Erythroblast (primary cell): ENCODE results near the gene NDUFB11.
"Not testable (repeated sequence)": the region's sequence is repeated elsewhere in the genome, so short reads cannot be mapped to it uniquely, and the experiment has no call there.

Experiments used
- DNase-seq, 2 experiments: peaks; one replicate each; lab custom pipeline; 2025; lab: John Stamatoyannopoulos, UW
- GATA1 ChIP-seq: IDR thresholded peaks from 2 replicates; pipeline ENCODE4 v1.6.1; 2011; ENCODE audit warnings: low read depth, mild to moderate bottlenecking, control low read depth, low read length, moderate library complexity
- POLR2A ChIP-seq: IDR thresholded peaks from 2 replicates; pipeline ENCODE4 v1.6.1; 2011; ENCODE audit warnings: mild to moderate bottlenecking, low read length

The NDUFB11 gene

GRCh38 chrX:47146936-47147859, 2.7 kb upstream of the NDUFB11 start:
- DNase-seq = no peak
- TF ChIP-seq POLR2A = no peak

- no peak for TF ChIP-seq GATA1
- TF ChIP-seq POLR2A = no peak
Measured at GRCh38 chrX:47146121-47146935, 1.8 kb upstream of the NDUFB11 start.

GRCh38 chrX:47145395-47146120, 1.1 kb upstream of the NDUFB11 start:
- TF ChIP-seq GATA1 = no peak
- TF ChIP-seq POLR2A = peak; percentile 5
- no peak for DNase-seq

More at GRCh38 chrX:47146121-47146935, 1.8 kb upstream of the NDUFB11 start:
- peak; percentile 44 to 54 for DNase-seq

DNA sequence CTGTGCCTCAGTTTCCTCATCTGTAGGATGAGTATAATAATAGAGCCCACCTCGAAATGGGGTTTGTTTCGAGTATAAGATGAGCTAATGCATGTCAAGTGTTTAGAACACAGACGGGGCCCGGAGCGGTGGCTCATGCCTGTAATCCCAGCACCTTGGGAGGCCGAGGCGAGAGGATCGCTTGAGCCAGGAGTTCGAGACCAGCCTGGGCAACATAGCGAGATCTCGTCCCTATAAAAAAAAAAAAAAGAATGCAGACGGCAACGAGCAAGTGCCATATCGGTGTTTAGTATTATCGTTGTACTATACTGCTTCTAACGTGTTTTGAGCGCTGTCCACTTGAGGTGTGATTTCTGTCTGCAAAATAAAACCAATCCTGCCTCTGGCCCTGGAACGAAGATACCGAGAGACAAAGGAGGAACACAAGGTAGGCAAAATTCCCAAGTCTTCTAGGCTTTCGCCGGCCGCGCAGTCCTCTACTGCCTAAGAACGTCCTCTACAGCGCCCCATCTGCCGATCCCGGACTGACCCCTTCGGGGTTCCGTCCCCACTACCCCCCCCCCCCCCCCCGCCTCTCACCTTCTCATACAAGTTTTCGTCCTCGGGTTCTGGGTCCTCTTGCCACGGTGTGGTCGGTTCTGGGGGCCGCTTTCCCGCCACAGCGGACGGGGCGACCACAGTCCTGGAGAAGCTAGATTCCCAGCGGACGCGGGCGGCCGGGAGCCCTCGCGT, 442 bp downstream of the NDUFB11 start:
- DNase-seq = peak; percentile 79
- no peak for TF ChIP-seq GATA1
- TF ChIP-seq POLR2A = no peak

DNA sequence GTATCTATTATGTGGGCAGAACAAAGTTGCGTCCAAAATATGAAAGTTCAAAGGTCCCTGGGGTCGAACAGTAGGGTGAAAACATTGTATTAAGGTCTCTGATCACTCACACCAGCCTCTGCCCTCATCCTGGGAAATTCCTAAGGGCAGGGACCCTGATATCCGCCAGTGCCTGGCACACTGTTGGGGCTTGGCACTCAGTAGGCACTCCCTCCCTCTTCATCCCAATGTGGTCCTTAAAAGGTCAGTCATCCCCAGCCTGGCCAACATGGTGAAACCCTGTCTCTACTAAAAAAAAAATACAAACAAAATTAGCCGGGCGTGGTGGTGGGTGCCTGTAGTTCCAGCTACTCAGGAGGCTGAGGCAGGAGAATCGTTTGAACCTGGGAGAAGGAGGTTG, 6.3 kb downstream of the NDUFB11 start:
- DNase-seq = no peak
- TF ChIP-seq POLR2A = no peak
- TF ChIP-seq GATA1 = no peak

- DNase-seq = peak in 1 of 2 experiments; percentile 16
Measured at GRCh38 chrX:47135650-47136049, 8.9 kb downstream of the NDUFB11 start.

GRCh38 chrX:47133493-47133892, 11.0 kb downstream of the NDUFB11 start:
- no peak for TF ChIP-seq GATA1
- DNase-seq = no peak

- TF ChIP-seq GATA1 (no peak), POLR2A (no peak)
- DNase-seq = no peak
Measured at GRCh38 chrX:47129899-47130358, 14.6 kb downstream of the NDUFB11 start.

- peak; percentile 95 for DNase-seq
- TF ChIP-seq GATA1 (no peak), POLR2A (peak; percentile 73)
Measured at GRCh38 chrX:47129157-47129898, 15.2 kb downstream of the NDUFB11 start.

- DNase-seq = not testable (repeated sequence)
Measured at GRCh38 chrX:47124466-47124865, 20.0 kb downstream of the NDUFB11 start.

- not testable (repeated sequence) for DNase-seq
Measured at GRCh38 chrX:47116551-47117110, 27.9 kb downstream of the NDUFB11 start.

- DNase-seq = no peak
- TF ChIP-seq GATA1 = no peak
- no peak for TF ChIP-seq POLR2A
Measured at GRCh38 chrX:47112316-47112954, 32.1 kb downstream of the NDUFB11 start.

DNA sequence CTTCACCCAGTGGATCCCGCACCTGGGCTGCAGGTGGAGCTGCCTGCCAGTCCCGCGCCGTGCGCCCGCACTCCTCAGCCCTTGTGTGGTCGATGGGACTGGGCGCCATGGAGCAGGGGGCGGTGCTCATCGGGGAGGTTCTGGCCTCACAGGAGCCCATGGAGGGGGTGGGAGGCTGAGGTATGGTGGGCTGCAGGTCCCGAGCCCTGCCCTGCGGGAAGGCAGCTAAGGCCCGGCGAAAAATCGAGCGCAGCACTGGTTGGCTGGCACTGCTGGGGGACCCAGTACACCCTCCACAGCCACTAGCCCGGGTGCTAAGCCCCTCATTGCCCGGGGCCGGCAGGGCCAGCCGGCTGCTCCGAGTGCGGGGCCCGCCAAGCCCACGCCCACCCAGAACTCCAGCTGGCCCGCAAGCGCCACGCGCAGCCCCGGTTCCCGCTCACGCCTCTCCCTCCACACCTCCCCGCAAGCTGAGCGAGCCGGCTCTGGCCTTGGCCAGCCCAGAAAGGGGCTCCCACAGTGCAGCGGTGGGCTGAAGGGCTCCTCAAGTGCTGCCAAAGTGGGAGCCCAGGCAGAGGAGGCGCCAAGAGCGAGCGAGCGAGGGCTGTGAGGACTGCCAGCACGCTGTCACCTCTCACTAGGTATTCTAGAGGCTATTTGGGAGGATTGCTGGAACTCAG, 33.4 kb downstream of the NDUFB11 start:
- DNase-seq = not testable (repeated sequence)
